Measurements from ENCODE around the gene NPAS3.

Gene NPAS3

GRCh38 chr14:33449268-33449667 is 510.6 kb downstream of the NPAS3 start:
- no peak for DNase-seq (ENCODE audit: low read depth)

- no peak for DNase-seq (ENCODE audit: low read depth)
These were observed 511.2 kb downstream of the NPAS3 start for GRCh38 chr14:33449703-33450395.

DNA sequence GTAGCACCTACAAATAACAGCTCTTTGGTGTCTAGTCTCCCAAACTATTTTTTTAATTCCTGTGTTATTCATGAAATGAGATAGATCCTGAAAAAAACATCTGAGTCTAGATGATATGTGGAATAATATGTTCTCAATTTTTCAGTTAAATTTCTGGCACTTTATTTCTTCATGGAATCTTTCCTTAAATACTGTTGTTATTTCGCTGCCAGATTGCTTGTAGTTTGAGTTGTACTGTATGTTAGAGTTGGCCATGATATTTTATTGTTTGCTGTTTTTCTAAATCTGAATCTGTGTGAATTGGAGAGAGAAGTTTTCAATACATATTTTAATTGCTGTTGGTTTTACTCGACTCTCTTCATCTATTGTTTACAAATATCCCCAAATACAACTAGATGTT is 511.7 kb downstream of the NPAS3 start:
- DNase-seq (ENCODE audit: low read depth): no peak

GRCh38 chr14:33451211-33451610 is 512.5 kb downstream of the NPAS3 start:
- no peak for DNase-seq (ENCODE audit: low read depth)

DNA sequence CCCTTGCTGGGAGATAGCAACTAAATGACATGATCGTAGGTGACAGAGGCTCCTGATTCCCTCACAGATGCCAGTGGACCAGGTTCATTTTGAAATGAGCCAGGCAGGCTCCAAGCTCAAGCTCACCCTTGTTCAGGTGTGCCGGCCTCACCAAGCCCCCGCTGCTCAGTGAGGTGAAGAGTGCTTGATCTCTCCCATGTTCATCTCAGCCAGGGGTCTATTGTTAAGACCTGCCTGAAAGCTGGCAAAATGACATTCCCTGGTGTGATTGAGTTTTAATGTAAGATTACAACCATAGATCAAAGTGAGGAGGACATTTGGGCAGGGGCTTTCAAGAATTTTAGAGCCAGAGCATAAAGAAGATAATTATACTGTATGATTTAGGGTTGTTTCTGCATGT is 514.3 kb downstream of the NPAS3 start:
- no peak for DNase-seq (ENCODE audit: low read depth)

DNA sequence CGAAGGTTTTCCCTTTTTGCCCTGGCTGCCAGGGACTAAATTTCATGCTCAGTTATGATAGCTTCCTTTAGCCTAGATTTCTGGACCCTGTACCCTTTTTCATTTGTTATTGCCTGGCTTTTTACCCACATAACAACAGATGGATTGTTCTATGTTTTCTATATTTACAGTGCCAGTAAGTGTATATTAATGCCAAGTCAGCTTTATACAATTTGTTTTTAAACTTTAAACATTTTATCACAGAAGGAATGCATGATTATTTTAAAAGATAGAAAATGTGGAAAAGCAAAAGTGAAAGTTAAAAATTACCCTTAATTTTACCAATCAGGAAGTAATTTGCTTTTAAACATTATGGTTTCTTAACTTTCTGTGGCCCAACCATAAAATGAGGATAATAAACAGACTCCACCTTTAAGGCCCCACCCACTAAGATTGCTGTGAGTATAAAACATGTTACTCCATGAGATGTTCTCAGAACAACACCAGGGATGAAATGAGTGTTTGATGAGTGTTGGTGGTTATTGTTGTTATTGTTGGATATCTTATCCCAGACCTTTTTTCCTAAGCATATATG is 515.4 kb downstream of the NPAS3 start:
- DNase-seq (ENCODE audit: low read depth): no peak

DNA sequence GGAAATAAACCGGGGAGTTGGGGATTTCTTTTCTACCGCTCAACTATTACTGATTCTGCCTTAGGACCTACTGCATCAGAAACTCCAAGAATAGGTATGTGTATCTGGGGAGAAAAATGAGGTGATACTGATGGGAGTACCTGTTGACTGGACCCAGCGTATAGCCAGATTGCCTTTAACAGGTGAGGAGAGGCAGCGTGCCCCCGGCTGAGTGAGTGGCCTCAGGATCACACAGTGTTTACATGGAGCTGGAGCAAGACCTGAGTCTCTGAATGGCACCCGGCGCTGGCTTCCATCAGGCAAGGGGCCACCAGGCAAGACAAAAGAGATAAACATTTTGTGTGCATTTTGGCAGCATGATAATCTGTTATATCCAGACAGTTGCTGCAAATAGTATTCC is 516.0 kb downstream of the NPAS3 start:
- DNase-seq (ENCODE audit: low read depth): no peak

- DNase-seq (ENCODE audit: low read depth): no peak
These were observed 517.1 kb downstream of the NPAS3 start for GRCh38 chr14:33455654-33456345.

- DNase-seq (ENCODE audit: low read depth): no peak
These were observed 518.3 kb downstream of the NPAS3 start for GRCh38 chr14:33457021-33457420.

GRCh38 chr14:33457617-33458016 is 518.9 kb downstream of the NPAS3 start:
- no peak for DNase-seq (ENCODE audit: low read depth)

DNA sequence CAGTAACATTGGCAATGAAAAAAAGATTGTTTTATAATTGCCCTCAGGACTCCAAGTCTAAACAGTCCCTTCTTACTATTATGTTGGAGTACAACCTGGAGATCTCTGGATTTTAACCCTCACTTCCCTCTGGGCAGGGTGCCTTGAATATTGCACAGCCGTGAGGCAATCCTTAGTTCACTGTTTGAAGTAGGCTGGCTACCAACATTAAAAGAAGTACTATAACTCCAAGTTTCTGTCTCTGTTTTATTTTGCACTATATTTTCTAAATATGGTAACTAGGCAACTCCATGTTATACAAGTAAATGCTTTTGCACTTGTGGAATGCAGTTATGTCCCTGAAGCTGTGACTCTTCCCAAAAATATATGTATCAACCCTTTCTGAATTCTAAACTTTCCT is 521.5 kb downstream of the NPAS3 start:
- DNase-seq (ENCODE audit: low read depth): no peak

DNA sequence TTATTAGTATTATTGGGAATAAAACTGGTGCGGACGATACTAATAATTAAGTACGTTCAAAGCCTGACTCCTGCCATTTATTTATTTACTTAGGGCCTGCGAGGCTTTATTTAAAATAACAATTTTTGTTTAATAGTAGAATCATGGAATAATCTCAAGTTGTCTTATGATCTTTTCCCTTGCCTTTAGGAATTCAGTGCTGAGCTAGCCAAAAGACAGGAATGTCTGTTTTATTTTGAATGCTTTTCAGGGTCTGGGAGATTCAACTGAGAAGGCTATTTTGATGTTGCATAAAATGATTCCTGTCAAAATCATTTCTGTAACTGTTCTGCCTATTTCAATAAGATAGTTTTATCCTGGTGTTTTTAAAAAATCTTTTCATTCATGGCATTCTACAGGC is 522.4 kb downstream of the NPAS3 start:
- DNase-seq (ENCODE audit: low read depth): no peak

GRCh38 chr14:33463731-33464130 is 525.1 kb downstream of the NPAS3 start:
- no peak for DNase-seq (ENCODE audit: low read depth)

- no peak for DNase-seq (ENCODE audit: low read depth)
These were observed 525.7 kb downstream of the NPAS3 start for GRCh38 chr14:33464254-33464962.

DNA sequence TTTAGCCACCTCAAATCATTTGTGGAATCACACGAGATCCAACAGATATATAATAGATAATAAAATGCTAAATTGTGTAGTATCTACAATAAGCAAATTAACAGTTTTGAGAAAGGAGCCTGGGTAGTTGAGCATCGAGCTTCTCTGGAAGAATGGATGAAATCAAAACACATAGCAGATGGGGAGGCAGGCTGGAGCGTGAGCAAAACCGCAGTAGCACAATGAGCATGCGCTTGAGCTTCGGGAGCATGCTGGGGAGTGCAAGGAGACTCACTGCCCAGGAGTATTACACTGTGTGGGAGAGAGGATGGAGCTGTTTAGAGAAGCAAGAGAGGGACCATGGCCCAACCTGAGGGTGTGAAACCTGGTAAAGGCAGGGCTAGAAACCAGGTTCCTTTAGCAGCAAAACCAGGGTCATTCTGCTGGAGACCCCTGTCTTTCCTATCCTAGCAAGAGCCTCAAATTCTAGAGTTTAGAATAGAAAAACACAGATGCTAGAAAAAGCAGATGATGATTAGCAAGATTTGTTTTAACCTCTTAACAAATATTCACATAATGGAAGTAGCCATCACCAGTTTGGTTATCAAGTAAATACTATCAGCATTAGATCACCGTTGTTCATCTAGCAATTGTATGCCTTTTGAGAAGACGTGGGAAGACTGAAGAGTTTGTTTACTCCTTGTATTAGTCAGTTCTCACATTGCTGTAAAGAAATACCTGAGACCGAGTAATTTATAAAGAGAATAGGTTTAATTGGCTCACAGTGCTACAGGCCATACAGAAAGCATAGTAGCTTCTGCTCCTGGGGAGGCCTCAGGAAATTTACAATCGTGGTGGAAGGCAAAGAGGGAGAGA is 527.4 kb downstream of the NPAS3 start:
- no peak for DNase-seq (ENCODE audit: low read depth)

GRCh38 chr14:33467971-33468370 is 529.3 kb downstream of the NPAS3 start:
- no peak for DNase-seq (ENCODE audit: low read depth)

DNA sequence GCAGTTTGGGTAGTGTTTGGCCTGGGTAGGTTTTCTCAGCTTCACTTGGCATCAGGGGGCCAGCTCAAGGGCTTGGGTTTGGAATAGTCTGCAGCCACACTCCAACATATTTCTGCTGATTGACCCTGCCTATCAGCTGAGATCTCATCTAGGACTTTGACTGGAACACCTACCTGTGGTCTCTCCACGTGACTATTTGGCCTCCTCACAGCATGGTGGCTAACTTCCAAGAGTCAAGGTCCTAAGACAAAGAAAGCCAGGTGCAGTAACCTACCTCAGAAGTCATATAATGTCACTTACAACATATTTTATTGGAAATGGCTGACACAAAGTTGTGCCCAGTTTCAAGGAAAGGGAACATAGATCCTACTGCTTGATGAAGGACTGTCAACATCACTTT is 531.2 kb downstream of the NPAS3 start:
- DNase-seq (ENCODE audit: low read depth): no peak

GRCh38 chr14:33471776-33472175 is 533.1 kb downstream of the NPAS3 start:
- DNase-seq (ENCODE audit: low read depth): no peak

DNA sequence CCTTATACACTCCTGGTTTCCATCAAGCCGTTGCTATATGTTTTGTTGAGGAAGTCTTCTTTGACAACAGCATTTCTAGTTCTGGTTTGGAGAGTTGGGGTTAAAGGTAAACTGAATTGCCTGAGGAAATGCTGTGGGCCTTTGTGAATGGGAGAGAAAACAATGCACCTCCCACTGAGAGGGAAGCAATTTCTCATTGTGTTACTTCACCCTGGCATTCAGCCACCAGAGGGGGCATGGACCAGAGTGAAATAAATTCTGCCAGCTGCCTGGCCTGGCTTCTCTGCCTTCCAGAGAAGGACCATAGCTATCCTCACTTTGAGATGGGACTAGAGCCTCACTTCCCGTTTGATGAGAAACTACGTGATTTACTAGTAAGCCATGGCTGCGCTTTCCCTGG is 536.9 kb downstream of the NPAS3 start:
- no peak for DNase-seq (ENCODE audit: low read depth)

DNA sequence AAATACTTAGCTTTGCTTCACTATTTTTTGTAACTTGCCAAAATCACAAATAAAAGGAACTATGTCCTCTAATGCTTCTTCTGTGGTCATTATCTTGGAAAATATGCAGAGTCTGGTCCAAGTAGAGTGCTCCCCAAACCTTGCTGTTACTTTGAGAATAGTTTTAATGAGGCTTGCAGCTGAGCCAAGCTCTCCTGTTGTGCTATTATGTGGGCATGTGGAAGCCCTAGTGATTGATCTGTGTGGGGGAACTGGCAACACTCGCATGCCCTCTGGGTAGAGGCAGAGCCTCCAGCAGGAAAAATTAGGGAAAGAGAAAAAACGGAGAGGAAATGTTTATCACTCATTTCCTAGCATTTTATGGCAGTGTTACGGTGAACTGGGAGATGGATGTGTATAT is 539.1 kb downstream of the NPAS3 start:
- no peak for DNase-seq (ENCODE audit: low read depth)

DNA sequence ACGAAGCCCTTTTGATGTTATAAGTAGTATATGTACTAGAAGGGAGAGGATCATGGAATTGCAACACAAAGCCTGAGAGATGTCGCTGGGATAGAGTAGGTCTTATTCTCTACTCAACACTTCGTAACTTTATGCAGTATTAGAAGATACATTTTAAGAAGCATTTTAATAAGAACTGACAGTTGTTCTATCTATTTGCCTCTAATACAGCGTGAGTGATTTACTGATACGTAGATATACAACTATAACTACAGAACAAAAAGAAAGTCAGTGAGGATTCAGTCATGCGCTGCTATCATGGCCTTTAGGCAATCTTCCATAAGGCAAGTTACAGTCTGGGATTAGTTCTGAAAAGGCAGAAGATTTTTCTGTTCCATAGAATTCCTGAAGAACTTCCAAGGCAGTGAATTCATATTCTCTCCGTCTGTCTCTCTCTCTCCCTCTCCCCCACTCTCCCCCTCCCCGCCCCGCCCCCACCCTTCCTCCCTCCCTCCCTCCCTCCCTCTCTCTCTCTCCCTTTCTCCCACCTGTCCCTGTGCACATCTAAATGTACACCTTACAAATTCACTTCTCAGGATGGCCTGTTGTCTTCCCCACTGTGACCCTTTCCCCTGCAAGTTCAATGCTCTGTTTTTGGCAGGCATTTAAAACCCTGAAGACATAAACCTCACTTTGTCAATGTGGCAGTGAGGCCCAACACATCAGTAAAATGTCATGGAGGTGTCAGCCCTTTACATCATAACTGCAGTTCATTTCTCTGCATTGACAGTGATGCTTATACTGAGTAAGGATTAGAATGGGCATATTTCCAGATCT is 541.6 kb downstream of the NPAS3 start:
- DNase-seq (ENCODE audit: low read depth): no peak

Data from stromal cell of bone marrow (primary cell).